CD4-positive, alpha-beta memory T cell (primary cell): Measurements from ENCODE around the gene DDAH1. TPM values are rescaled to one million over a fixed set of nuclear protein-coding genes. Genes with fewer than 3 reads are reported as not detected.

ENCODE experiments used
- CTCF ChIA-PET: fragments of 350-600 bp; sonication (Branson Sonifier 250); formaldehyde crosslinking; loops from one replicate; lab custom pipeline; 2021; ENCODE audit warnings: inconsistent platforms; ENCODE audit not compliant: partially characterized antibody; lab: Charles Lee
- POLR2A ChIA-PET: fragments of 350-600 bp; sonication (Branson Sonifier 250); formaldehyde crosslinking; loops from one replicate; lab custom pipeline; 2021; ENCODE audit not compliant: partially characterized antibody; lab: Charles Lee
- DNase-seq, 5 donors: peaks; one replicate each; pipeline versions ENCODE4 v3.0.0 to v3.0.0-alpha.2; 2020 to 2022; ENCODE audit warnings: mixed read lengths in 1 of 5
- H3K27ac ChIP-seq: one replicate; pipeline ENCODE4 v1.7.0; 2013; ENCODE audit warnings: low read depth, low read length
- H3K27me3 ChIP-seq: 2 replicates; pipeline ENCODE4 v1.7.0; 2013; ENCODE audit warnings: mild to moderate bottlenecking, low read length, moderate library complexity; ENCODE audit not compliant: insufficient read depth
- H3K36me3 ChIP-seq: 2 replicates; pipeline ENCODE4 v1.7.0; 2013; ENCODE audit warnings: mild to moderate bottlenecking, low read length, moderate library complexity; ENCODE audit not compliant: insufficient read depth
- H3K4me1 ChIP-seq: 2 replicates; pipeline ENCODE4 v1.7.0; 2013; ENCODE audit warnings: mild to moderate bottlenecking, low read length, moderate library complexity; ENCODE audit not compliant: insufficient read depth
- H3K4me3 ChIP-seq, 2 donors: one replicate each; pipeline ENCODE4 v1.7.0; 2013; ENCODE audit warnings: low read length in 2 of 2, mild to moderate bottlenecking in 1 of 2
- H3K9me3 ChIP-seq, 2 donors: one replicate each; pipeline ENCODE4 v1.7.0; 2013; ENCODE audit warnings: low read length in 2 of 2, control low read depth in 1 of 2; ENCODE audit not compliant: control insufficient read depth in 1 of 2
- H3K27ac Mint-ChIP-seq, 7 donors: one replicate each; pipeline ENCODE4 v1.8.0; 2020 to 2021; ENCODE audit warnings: mixed read lengths in 7 of 7, mild to moderate bottlenecking in 6 of 7, inconsistent platforms in 3 of 7, moderate library complexity in 3 of 7
- H3K27me3 Mint-ChIP-seq, 2 donors: one replicate each; pipeline ENCODE4 v1.8.0; 2020 to 2021; ENCODE audit warnings: mixed read lengths in 2 of 2
- H3K36me3 Mint-ChIP-seq, 2 donors: one replicate each; pipeline ENCODE4 v1.8.0; 2020 to 2021; ENCODE audit warnings: mixed read lengths in 2 of 2, inconsistent platforms in 1 of 2, mild to moderate bottlenecking in 1 of 2
- H3K4me1 Mint-ChIP-seq, 4 donors: one replicate each; pipeline ENCODE4 v1.8.0; 2020 to 2021; ENCODE audit warnings: mixed read lengths in 4 of 4, mild to moderate bottlenecking in 1 of 4
- H3K4me3 Mint-ChIP-seq, 8 donors: one replicate each; pipeline ENCODE4 v1.8.0; 2020 to 2021; ENCODE audit warnings: mixed read lengths in 8 of 8, mild to moderate bottlenecking in 7 of 8, moderate library complexity in 6 of 8, inconsistent platforms in 3 of 8
- H3K9me3 Mint-ChIP-seq, 8 donors: one replicate each; pipeline ENCODE4 v1.8.0; 2020 to 2021; ENCODE audit warnings: mixed read lengths in 8 of 8, mild to moderate bottlenecking in 5 of 8, inconsistent platforms in 3 of 8, moderate library complexity in 1 of 8
- intact Hi-C: fragments of 100-400 bp; cut with micrococcal nuclease; formaldehyde crosslinking; loops from one replicate; pipeline ENCODE4 v1.15.1; 2023
- polyA plus RNA-seq, 2 donors: library from polyadenylated mRNA; unstranded; fragments of 300-500 nt; fragmentation: Illumina TruSeq; gene quantifications; one replicate each; pipeline ENCODE4 v1.2.3, GENCODE V29; 2021
- total RNA-seq, 2 experiments: library from RNA; stranded (reverse); gene quantifications; one replicate each; pipeline ENCODE4 v1.2.3, GENCODE V29; 2021

DDAH1 gene
- total and polyA plus RNA-seq, 4 experiments from 2014 or later, result not detected

- H3K4me1 Mint-ChIP-seq, result peaks cover 14 to 27% (median 18%) of the 10 kb centered on the region in 4 donors
- no peaks in the 10 kb centered on the region for H3K9me3 Mint-ChIP-seq
- ChIA-PET POLR2A (interaction anchor here (4.5 kb wide), 1 partner anchor 19 kb away, joined by 28 read pairs; the partner anchor contains the start of gene BCL10), CTCF (interaction anchor here (4.4 kb wide), 1 partner anchor 13 kb away, joined by 19 read pairs; no protein-coding TSS in a partner anchor)
- H3K4me1 ChIP-seq, result peaks cover 16% of the 10 kb centered on the region
- H3K36me3 ChIP-seq, result no peaks in the 10 kb centered on the region
- no peak overlapping the region for H3K4me3 ChIP-seq
- intact Hi-C loops, result no loop called here
- no peak overlapping the region for H3K27ac ChIP-seq
- DNase-seq, result no peak
- no peaks in the 10 kb centered on the region for H3K9me3 ChIP-seq
- no peaks in the 10 kb centered on the region for H3K36me3 Mint-ChIP-seq
- no peak overlapping the region for H3K27ac Mint-ChIP-seq
- H3K4me3 Mint-ChIP-seq, result no peak overlapping the region
- H3K27me3 ChIP-seq, result no peaks in the 10 kb centered on the region
- peaks cover 1 to 2% of the 10 kb centered on the region in 2 donors for H3K27me3 Mint-ChIP-seq
Measured at GRCh38 chr1:85295006-85295431, 169.9 kb downstream of the DDAH1 start.

- Mint-ChIP-seq H3K4me3 (no peak overlapping the region), H3K36me3 (no peaks in the 10 kb centered on the region), H3K9me3 (no peaks in the 10 kb centered on the region), H3K27ac (no peak overlapping the region), H3K4me1 (no peaks in the 10 kb centered on the region), H3K27me3 (peaks cover 1 to 2% of the 10 kb centered on the region in 2 donors)
- no peaks in the 10 kb centered on the region for H3K36me3 ChIP-seq
- intact Hi-C loops, result no loop called here
- H3K27ac ChIP-seq, result no peak overlapping the region
- POLR2A ChIA-PET, result no interaction called here
- H3K4me1 ChIP-seq, result no peaks in the 10 kb centered on the region
- no peak overlapping the region for H3K4me3 ChIP-seq
- H3K9me3 ChIP-seq, result no peaks in the 10 kb centered on the region
- CTCF ChIA-PET, result interaction anchor here (1.7 kb wide), 1 partner anchor 31 kb away, joined by 3 read pairs; the partner anchor contains the start of gene C1orf52
- H3K27me3 ChIP-seq, result no peaks in the 10 kb centered on the region
- DNase-seq, result no peak
Measured at GRCh38 chr1:85290826-85291225, 174.1 kb downstream of the DDAH1 start.

- H3K27me3 ChIP-seq, result no peaks in the 10 kb centered on the region
- no peak overlapping the region for H3K27ac ChIP-seq
- ChIA-PET POLR2A (no interaction called here), CTCF (interaction anchor here (1.7 kb wide), 1 partner anchor 30 kb away, joined by 3 read pairs; the partner anchor contains the start of gene C1orf52)
- H3K4me1 ChIP-seq, result no peaks in the 10 kb centered on the region
- no peaks in the 10 kb centered on the region for H3K36me3 ChIP-seq
- Mint-ChIP-seq H3K4me1 (no peaks in the 10 kb centered on the region), H3K9me3 (no peaks in the 10 kb centered on the region), H3K36me3 (no peaks in the 10 kb centered on the region), H3K4me3 (no peak overlapping the region), H3K27ac (no peak overlapping the region), H3K27me3 (peaks cover 1 to 2% of the 10 kb centered on the region in 2 donors)
- no peak for DNase-seq
- no peak overlapping the region for H3K4me3 ChIP-seq
- intact Hi-C loops, result no loop called here
- no peaks in the 10 kb centered on the region for H3K9me3 ChIP-seq
Measured at GRCh38 chr1:85289848-85290335, 175.1 kb downstream of the DDAH1 start.

GRCh38 chr1:85289207-85289847 lies 175.6 kb downstream of the DDAH1 start:
- H3K4me1 Mint-ChIP-seq, result no peaks in the 10 kb centered on the region
- intact Hi-C loops, result no loop called here
- Histone ChIP-seq H3K36me3 (no peaks in the 10 kb centered on the region), H3K9me3 (no peaks in the 10 kb centered on the region), H3K4me1 (no peaks in the 10 kb centered on the region), H3K27ac (no peak overlapping the region), H3K4me3 (no peak overlapping the region), H3K27me3 (no peaks in the 10 kb centered on the region)
- DNase-seq, result no peak
- no peak overlapping the region for H3K27ac Mint-ChIP-seq
- CTCF ChIA-PET, result interaction anchor here (0.7 kb wide), 1 partner anchor 35 kb away, joined by 4 read pairs; no protein-coding TSS in a partner anchor
- POLR2A ChIA-PET, result no interaction called here
- H3K27me3 Mint-ChIP-seq, result peaks cover 1 to 2% of the 10 kb centered on the region in 2 donors
- H3K4me3 Mint-ChIP-seq, result no peak overlapping the region
- no peaks in the 10 kb centered on the region for H3K9me3 Mint-ChIP-seq
- no peaks in the 10 kb centered on the region for H3K36me3 Mint-ChIP-seq

- Histone ChIP-seq H3K9me3 (no peaks in the 10 kb centered on the region), H3K4me1 (peaks cover 1% of the 10 kb centered on the region), H3K4me3 (no peak overlapping the region), H3K27me3 (no peaks in the 10 kb centered on the region), H3K36me3 (no peaks in the 10 kb centered on the region), H3K27ac (no peak overlapping the region)
- DNase-seq, result no peak
- intact Hi-C loops, result no loop called here
- no peaks in the 10 kb centered on the region for H3K9me3 Mint-ChIP-seq
- no peak overlapping the region for H3K27ac Mint-ChIP-seq
- CTCF ChIA-PET, result interaction anchor here (1.0 to 3.3 kb wide), 2 partner anchors 25 to 29 kb away, joined by 3 to 14 read pairs; partner anchors contain the start of gene C1orf52
- no peak overlapping the region for H3K4me3 Mint-ChIP-seq
- H3K36me3 Mint-ChIP-seq, result no peaks in the 10 kb centered on the region
- no peaks in the 10 kb centered on the region for H3K27me3 Mint-ChIP-seq
- H3K4me1 Mint-ChIP-seq, result peaks cover under 1 to 7% (median 3%) of the 10 kb centered on the region in 4 donors
- POLR2A ChIA-PET, result interaction anchor here (2.6 kb wide), 1 partner anchor 8 kb away, joined by 12 read pairs; the partner anchor contains the start of gene BCL10
Measured at GRCh38 chr1:85284202-85284601, 180.8 kb downstream of the DDAH1 start.

GRCh38 chr1:85283475-85284199 lies 181.3 kb downstream of the DDAH1 start:
- H3K36me3 Mint-ChIP-seq, result no peaks in the 10 kb centered on the region
- ChIA-PET POLR2A (interaction anchor here (2.6 kb wide), 1 partner anchor 7 kb away, joined by 12 read pairs; the partner anchor contains the start of gene BCL10), CTCF (interaction anchor here (3.3 kb wide), 1 partner anchor 24 kb away, joined by 14 read pairs; the partner anchor contains the start of gene C1orf52)
- Histone ChIP-seq H3K27ac (no peak overlapping the region), H3K27me3 (no peaks in the 10 kb centered on the region), H3K4me3 (no peak overlapping the region), H3K4me1 (peaks cover 7% of the 10 kb centered on the region), H3K36me3 (no peaks in the 10 kb centered on the region), H3K9me3 (no peaks in the 10 kb centered on the region)
- no peaks in the 10 kb centered on the region for H3K27me3 Mint-ChIP-seq
- no peak for DNase-seq
- H3K9me3 Mint-ChIP-seq, result no peaks in the 10 kb centered on the region
- H3K4me3 Mint-ChIP-seq, result no peak overlapping the region
- H3K4me1 Mint-ChIP-seq, result peaks cover 6 to 12% (median 9%) of the 10 kb centered on the region in 4 donors
- no peak overlapping the region for H3K27ac Mint-ChIP-seq
- intact Hi-C loops, result no loop called here

- no peak overlapping the region for H3K4me3 Mint-ChIP-seq
- H3K9me3 Mint-ChIP-seq, result no peaks in the 10 kb centered on the region
- Histone ChIP-seq H3K9me3 (no peaks in the 10 kb centered on the region), H3K36me3 (no peaks in the 10 kb centered on the region), H3K4me3 (no peak overlapping the region), H3K27me3 (no peaks in the 10 kb centered on the region), H3K4me1 (peaks cover 7% of the 10 kb centered on the region), H3K27ac (no peak overlapping the region)
- no peaks in the 10 kb centered on the region for H3K27me3 Mint-ChIP-seq
- no peak for DNase-seq
- ChIA-PET POLR2A (no interaction called here), CTCF (no interaction called here)
- intact Hi-C loops, result no loop called here
- no peaks in the 10 kb centered on the region for H3K36me3 Mint-ChIP-seq
- H3K27ac Mint-ChIP-seq, result no peak overlapping the region
- H3K4me1 Mint-ChIP-seq, result peaks cover 8 to 15% (median 10%) of the 10 kb centered on the region in 4 donors
Measured at GRCh38 chr1:85282424-85282823, 182.5 kb downstream of the DDAH1 start.
